Natural killer cell (primary cell): ENCODE measurements around the gene FBXL17. TPM values are rescaled to one million over a fixed set of nuclear protein-coding genes. Genes with fewer than 3 reads are reported as not detected.

Experiments used
- ATAC-seq, 3 donors: fragments of 150-1000 bp in 2 of 3; fragments of 200-7000 bp in 1 of 3; cut with Tn5 transposase; 1 replicate in 1 of 3; 2 replicates in 2 of 3; pipeline ENCODE4 v1.10.0; 2021; ENCODE audit warnings: mild to moderate bottlenecking in 2 of 3, moderate library complexity in 2 of 3
- DNase-seq, 2 donors: peaks; one replicate each; pipeline versions ENCODE4 v3.0.0 to v3.0.0-alpha.2; 2013 to 2021; ENCODE audit warnings: mixed read lengths in 1 of 2
- H3K27ac ChIP-seq: one replicate; pipeline ENCODE4 v1.5.1; 2013; ENCODE audit warnings: mild to moderate bottlenecking, low read length
- H3K27me3 ChIP-seq: one replicate; pipeline ENCODE4 v1.6.1; 2013; ENCODE audit warnings: low read length; ENCODE audit not compliant: control insufficient read depth, insufficient read depth
- H3K36me3 ChIP-seq: one replicate; pipeline ENCODE4 v1.6.1; 2013; ENCODE audit warnings: low read length; ENCODE audit not compliant: control insufficient read depth, insufficient read depth
- H3K4me1 ChIP-seq: one replicate; pipeline ENCODE4 v1.6.1; 2013; ENCODE audit warnings: low read length; ENCODE audit not compliant: control insufficient read depth, insufficient read depth
- H3K4me3 ChIP-seq: one replicate; pipeline ENCODE4 v1.5.1; 2013; ENCODE audit warnings: low read length
- H3K9me3 ChIP-seq: one replicate; pipeline ENCODE4 v1.6.1; 2013; ENCODE audit warnings: low read length; ENCODE audit not compliant: control insufficient read depth, insufficient read depth
- H3K27ac Mint-ChIP-seq, 2 donors: one replicate each; pipeline ENCODE4 v1.8.0; 2022; ENCODE audit warnings: mild to moderate bottlenecking in 2 of 2, mixed read lengths in 2 of 2, moderate library complexity in 1 of 2
- H3K27me3 Mint-ChIP-seq, 2 donors: one replicate each; pipeline ENCODE4 v1.8.0; 2022; ENCODE audit warnings: low read depth in 2 of 2, mixed read lengths in 2 of 2
- H3K36me3 Mint-ChIP-seq: one replicate; pipeline ENCODE4 v1.8.0; 2022; ENCODE audit warnings: mixed read lengths
- H3K4me1 Mint-ChIP-seq, 2 donors: one replicate each; pipeline ENCODE4 v1.8.0; 2022; ENCODE audit warnings: mixed read lengths in 2 of 2
- H3K4me3 Mint-ChIP-seq: one replicate; pipeline ENCODE4 v1.8.0; 2022; ENCODE audit warnings: mild to moderate bottlenecking, moderate library complexity, mixed read lengths
- H3K9me3 Mint-ChIP-seq, 2 donors: one replicate each; pipeline ENCODE4 v1.8.0; 2022; ENCODE audit warnings: mixed read lengths in 2 of 2
- CTCF ChIP-seq: fragments of 200-600 bp; IDR thresholded peaks from one replicate; pipeline ENCODE4 v1.8.0; 2022; ENCODE audit warnings: antibody characterized with exemption
- WGBS: methylation state at CpG from one replicate; pipeline ENCODE4 v1.1.7; 2013; ENCODE audit warnings: missing lambda C conversion rate; ENCODE audit not compliant: insufficient coverage; 5-methylcytosine and 5-hydroxymethylcytosine counted together
- intact Hi-C: fragments of 100-400 bp; cut with micrococcal nuclease; formaldehyde crosslinking; loops from one replicate; pipeline ENCODE4 v1.14.2; 2022
- total RNA-seq, 4 donors: library from RNA; stranded (reverse); fragments of 120-200 nt in 1 of 4; gene quantifications; one replicate each; pipeline versions ENCODE4 v1.2.3 to v1.2.4, GENCODE V29; 2013 to 2022

Gene FBXL17
- total RNA-seq, 3 donors from 2014 or later (not counting 1 experiment from before 2014, with no cell fraction given): 34.2 to 46.8 (median 34.9) TPM

GRCh38 chr5:108295578-108296368, 86.1 kb downstream of the FBXL17 start:
- Histone ChIP-seq H3K27ac (no peak overlapping the region), H3K27me3 (no peaks in the 10 kb centered on the region), H3K4me3 (no peak overlapping the region), H3K4me1 (no peaks in the 10 kb centered on the region), H3K9me3 (no peaks in the 10 kb centered on the region), H3K36me3 (no peaks in the 10 kb centered on the region)
- WGBS: 100% methylated on average over 2 of the region's 2 CpGs
- no peak overlapping the region for H3K4me3 Mint-ChIP-seq
- H3K36me3 Mint-ChIP-seq: no peaks in the 10 kb centered on the region
- no peaks in the 10 kb centered on the region for H3K27me3 Mint-ChIP-seq
- TF ChIP-seq CTCF: no peak
- H3K4me1 Mint-ChIP-seq: peaks cover 5% of the 10 kb centered on the region in 2 donors
- H3K27ac Mint-ChIP-seq: no peak overlapping the region
- intact Hi-C loops: no loop called here
- DNase-seq (no peak), ATAC-seq (no peak)
- H3K9me3 Mint-ChIP-seq: no peaks in the 10 kb centered on the region

GRCh38 chr5:108280960-108281569, 100.8 kb downstream of the FBXL17 start:
- Histone ChIP-seq H3K36me3 (no peaks in the 10 kb centered on the region), H3K27ac (no peak overlapping the region), H3K4me1 (peaks cover 7% of the 10 kb centered on the region), H3K9me3 (no peaks in the 10 kb centered on the region), H3K27me3 (no peaks in the 10 kb centered on the region), H3K4me3 (no peak overlapping the region)
- peaks cover 5 to 7% of the 10 kb centered on the region in 2 donors for H3K9me3 Mint-ChIP-seq
- TF ChIP-seq CTCF: no peak
- no peak overlapping the region for H3K4me3 Mint-ChIP-seq
- DNase-seq: no peak
- no peaks in the 10 kb centered on the region for H3K27me3 Mint-ChIP-seq
- intact Hi-C loops: no loop called here
- peaks cover 30 to 33% of the 10 kb centered on the region in 2 donors for H3K4me1 Mint-ChIP-seq
- no peak for ATAC-seq
- H3K36me3 Mint-ChIP-seq: peaks cover 12% of the 10 kb centered on the region
- no peak overlapping the region for H3K27ac Mint-ChIP-seq

- Mint-ChIP-seq H3K27ac (no peak overlapping the region), H3K36me3 (peaks cover 12% of the 10 kb centered on the region), H3K27me3 (no peaks in the 10 kb centered on the region), H3K9me3 (peaks cover 5 to 7% of the 10 kb centered on the region in 2 donors), H3K4me3 (no peak overlapping the region), H3K4me1 (peaks cover 27 to 28% of the 10 kb centered on the region in 2 donors)
- Histone ChIP-seq H3K4me3 (no peak overlapping the region), H3K27ac (no peak overlapping the region), H3K4me1 (peaks cover 7% of the 10 kb centered on the region), H3K36me3 (no peaks in the 10 kb centered on the region), H3K9me3 (no peaks in the 10 kb centered on the region), H3K27me3 (no peaks in the 10 kb centered on the region)
- no peak for TF ChIP-seq CTCF
- no peak for ATAC-seq
- no peak for DNase-seq
- intact Hi-C loops: no loop called here
Measured at GRCh38 chr5:108280248-108280647, 101.7 kb downstream of the FBXL17 start.
